ENCODE data around the gene RWDD2A. TPM values are rescaled to one million over a fixed set of nuclear protein-coding genes. Genes with fewer than 3 reads are reported as not detected.

RWDD2A gene
- total RNA-seq, 1 experiment from 2014 or later: 2.4 TPM

DNA sequence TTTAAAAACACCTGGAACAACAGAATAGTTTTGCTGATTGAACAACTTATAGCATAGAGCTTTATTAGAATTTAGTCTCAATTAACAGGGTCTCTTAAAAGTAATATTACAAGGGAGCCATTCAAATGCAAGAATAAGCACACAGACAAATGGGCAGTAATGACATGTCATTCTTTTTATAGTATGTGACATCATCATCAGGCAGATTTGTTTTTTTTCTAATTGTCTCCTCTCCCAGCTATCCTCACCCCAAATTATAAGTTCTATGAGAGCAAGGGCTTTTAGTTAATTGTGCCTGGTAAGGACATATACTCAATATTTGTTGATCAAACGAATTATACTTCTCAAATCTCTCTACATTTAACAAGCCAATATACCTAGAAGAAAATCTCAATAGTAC, 11.0 kb upstream of the RWDD2A start:
- ChIA-PET POLR2A (ENCODE audit: low non-redundant PET) (no interaction called here), CTCF (no interaction called here)
- H3K9me3 ChIP-seq (ENCODE audit: low read depth, low read length, poor library complexity, severe bottlenecking): no peaks in the 10 kb centered on the region

DNA sequence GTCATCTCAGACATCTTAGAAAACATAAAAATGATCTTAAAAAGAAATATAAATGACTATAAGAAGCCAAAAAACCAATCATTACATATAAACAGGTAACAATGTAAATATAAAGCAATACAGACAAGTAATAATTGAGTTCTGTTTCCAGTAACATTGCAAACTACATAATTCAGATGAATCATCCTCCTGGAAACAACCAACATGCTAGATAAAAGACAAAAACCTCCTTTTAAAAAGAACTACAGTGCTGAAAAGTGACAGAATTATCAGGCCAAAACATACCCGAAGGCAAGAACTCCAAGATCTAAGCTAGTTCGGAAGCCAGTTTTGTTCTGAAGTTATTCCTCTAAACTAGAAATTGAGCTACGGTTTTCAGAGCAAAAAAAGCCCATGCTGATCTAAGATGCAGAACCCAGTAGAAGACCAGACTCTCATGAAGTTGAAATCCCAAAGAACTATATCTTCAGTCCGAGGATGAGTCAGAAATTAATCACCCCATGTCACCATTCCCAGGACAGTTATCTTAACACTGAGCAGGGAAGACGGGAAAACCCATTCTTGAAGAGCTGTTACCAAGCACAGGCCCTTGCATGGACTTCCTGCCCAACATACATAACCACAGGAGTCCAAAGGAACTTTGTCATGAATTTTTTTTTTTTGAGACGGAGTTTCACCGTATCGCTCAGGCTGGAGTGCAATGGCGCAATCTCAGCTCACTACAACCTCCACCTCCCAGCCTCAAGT, 9.9 kb upstream of the RWDD2A start:
- peaks cover 86% of the 10 kb centered on the region for H3K36me3 ChIP-seq (ENCODE audit: insufficient read depth, low read length, poor library complexity, severe bottlenecking)
- DNase-seq (ENCODE audit: low spot score): no peak
- CTCF ChIA-PET: no interaction called here
- intact Hi-C loops (cut with micrococcal nuclease; ENCODE audit: unreplicated experiment): no loop called here
- no TSS peak for BruUV-seq (replicated peaks)
- H3K9me3 ChIP-seq (ENCODE audit: low read depth, low read length, poor library complexity, severe bottlenecking): no peaks in the 10 kb centered on the region
- no peak overlapping the region for H3K4me3 ChIP-seq (ENCODE audit: low read depth, low read length, poor library complexity, severe bottlenecking)
- POLR2A ChIA-PET (ENCODE audit: low non-redundant PET): interaction anchor here (0.5 kb wide), 1 partner anchor 32 kb away, joined by 3 read pairs; no protein-coding TSS in a partner anchor
- H3K27ac ChIP-seq (ENCODE audit: low read depth, low read length, poor library complexity, severe bottlenecking): no peak overlapping the region
- peaks cover 2% of the 10 kb centered on the region for H3K4me1 ChIP-seq (ENCODE audit: insufficient read depth, low read length, poor library complexity, severe bottlenecking)
- TF ChIP-seq CTCF (conservative IDR thresholded peaks at IDR 0.05; ENCODE audit: low read depth, low read length): no peak
- TF ChIP-seq EZH2 (IDR thresholded peaks at IDR 0.05; ENCODE audit: borderline replicate concordance, low read depth, low read length, poor library complexity, severe bottlenecking): no peak
- no peaks in the 10 kb centered on the region for H3K27me3 ChIP-seq (replicated peaks; ENCODE audit: insufficient read depth, low read depth, low read length, poor library complexity)

More for the DNA sequence above, 11.0 kb upstream of the RWDD2A start:
- Histone ChIP-seq H3K27me3 (replicated peaks; ENCODE audit: insufficient read depth, low read depth, low read length, poor library complexity) (no peaks in the 10 kb centered on the region), H3K4me3 (ENCODE audit: low read depth, low read length, poor library complexity, severe bottlenecking) (no peak overlapping the region), H3K27ac (ENCODE audit: low read depth, low read length, poor library complexity, severe bottlenecking) (no peak overlapping the region), H3K36me3 (ENCODE audit: insufficient read depth, low read length, poor library complexity, severe bottlenecking) (peaks cover 87% of the 10 kb centered on the region), H3K4me1 (ENCODE audit: insufficient read depth, low read length, poor library complexity, severe bottlenecking) (no peaks in the 10 kb centered on the region)
- TF ChIP-seq EZH2 (IDR thresholded peaks at IDR 0.05; ENCODE audit: borderline replicate concordance, low read depth, low read length, poor library complexity, severe bottlenecking) (no peak), CTCF (conservative IDR thresholded peaks at IDR 0.05; ENCODE audit: low read depth, low read length) (no peak)
- no TSS peak for BruUV-seq (replicated peaks)
- no peak for DNase-seq (ENCODE audit: low spot score)
- intact Hi-C loops (cut with micrococcal nuclease; ENCODE audit: unreplicated experiment): no loop called here

- no peaks in the 10 kb centered on the region for H3K9me3 ChIP-seq (ENCODE audit: low read depth, low read length, poor library complexity, severe bottlenecking)
- H3K36me3 ChIP-seq (ENCODE audit: insufficient read depth, low read length, poor library complexity, severe bottlenecking): peaks cover 88% of the 10 kb centered on the region
- no peak for DNase-seq (ENCODE audit: low spot score)
- no peaks in the 10 kb centered on the region for H3K27me3 ChIP-seq (replicated peaks; ENCODE audit: insufficient read depth, low read depth, low read length, poor library complexity)
- H3K4me1 ChIP-seq (ENCODE audit: insufficient read depth, low read length, poor library complexity, severe bottlenecking): peaks cover 8% of the 10 kb centered on the region
- TF ChIP-seq CTCF (conservative IDR thresholded peaks at IDR 0.05; ENCODE audit: low read depth, low read length): no peak
- no peak for TF ChIP-seq EZH2 (IDR thresholded peaks at IDR 0.05; ENCODE audit: borderline replicate concordance, low read depth, low read length, poor library complexity, severe bottlenecking)
- no peak overlapping the region for H3K4me3 ChIP-seq (ENCODE audit: low read depth, low read length, poor library complexity, severe bottlenecking)
- intact Hi-C loops (cut with micrococcal nuclease; ENCODE audit: unreplicated experiment): no loop called here
- ChIA-PET CTCF (no interaction called here), POLR2A (ENCODE audit: low non-redundant PET) (no interaction called here)
- H3K27ac ChIP-seq (ENCODE audit: low read depth, low read length, poor library complexity, severe bottlenecking): no peak overlapping the region
- no TSS peak for BruUV-seq (replicated peaks)
Observed at GRCh38 chr6:83185096-83185495, 8.1 kb upstream of the RWDD2A start.
